ENCODE measurements around the gene IDUA.

IDUA gene

GRCh38 chr4:947491-947971 lies 39.3 kb upstream of the IDUA start:
- peak; percentile 6 to 53 for DNase-seq
- intact Hi-C loops (cut with DNase I; ENCODE audit: low total_unique reads): no loop called here

GRCh38 chr4:948101-948935 lies 38.5 kb upstream of the IDUA start:
- Histone ChIP-seq H3K4me1 (peaks cover 0 to 4% (median 0%) of the 10 kb centered on the region in 4 donors), H3K27ac (no peak overlapping the region), H3K27me3 (no peaks in the 10 kb centered on the region), H3K36me3 (peaks cover 6 to 23% (median 13%) of the 10 kb centered on the region in 3 donors), H3K9me3 (no peaks in the 10 kb centered on the region), H3K4me3 (no peak overlapping the region)
- TF ChIP-seq CTCF (IDR thresholded peaks at IDR 0.05): no peak
- intact Hi-C loops (cut with DNase I; ENCODE audit: low total_unique reads): no loop called here
- DNase-seq: peak; percentile 11 to 59

More at GRCh38 chr4:947491-947971, 39.3 kb upstream of the IDUA start:
- H3K27ac ChIP-seq: no peak overlapping the region
- H3K4me3 ChIP-seq: no peak overlapping the region
- no peak for TF ChIP-seq CTCF (IDR thresholded peaks at IDR 0.05)
- H3K27me3 ChIP-seq: no peaks in the 10 kb centered on the region
- H3K4me1 ChIP-seq: peaks cover 0 to 4% (median 0%) of the 10 kb centered on the region in 4 donors
- H3K9me3 ChIP-seq: no peaks in the 10 kb centered on the region
- peaks cover 0 to 15% (median 6%) of the 10 kb centered on the region in 3 donors for H3K36me3 ChIP-seq

GRCh38 chr4:948936-949300 lies 37.9 kb upstream of the IDUA start:
- peaks cover 6 to 29% (median 19%) of the 10 kb centered on the region in 3 donors for H3K36me3 ChIP-seq
- H3K4me1 ChIP-seq: peaks cover 0 to 4% (median 0%) of the 10 kb centered on the region in 4 donors
- H3K27me3 ChIP-seq: no peaks in the 10 kb centered on the region
- no peak for TF ChIP-seq CTCF (IDR thresholded peaks at IDR 0.05)
- no peak overlapping the region for H3K4me3 ChIP-seq
- H3K9me3 ChIP-seq: no peaks in the 10 kb centered on the region
- DNase-seq: peak in 1 of 2 donors; percentile 34
- H3K27ac ChIP-seq: no peak overlapping the region
- intact Hi-C loops (cut with DNase I; ENCODE audit: low total_unique reads): no loop called here

GRCh38 chr4:949656-950055 lies 37.2 kb upstream of the IDUA start:
- intact Hi-C loops (cut with DNase I; ENCODE audit: low total_unique reads): no loop called here
- Histone ChIP-seq H3K4me3 (no peak overlapping the region), H3K4me1 (peaks cover 0 to 4% (median 0%) of the 10 kb centered on the region in 4 donors), H3K36me3 (peaks cover 6 to 36% (median 23%) of the 10 kb centered on the region in 3 donors), H3K27ac (no peak overlapping the region), H3K27me3 (no peaks in the 10 kb centered on the region), H3K9me3 (no peaks in the 10 kb centered on the region)
- no peak for TF ChIP-seq CTCF (IDR thresholded peaks at IDR 0.05)
- DNase-seq: peak; percentile 15 to 39

- intact Hi-C loops (cut with DNase I; ENCODE audit: low total_unique reads): no loop called here
- DNase-seq: peak; percentile 12 to 40
Measured at GRCh38 chr4:950136-951020, 36.5 kb upstream of the IDUA start.

More at GRCh38 chr4:950136-951020, 36.5 kb upstream of the IDUA start:
- no peak for TF ChIP-seq CTCF (IDR thresholded peaks at IDR 0.05)
- H3K4me1 ChIP-seq: peaks cover 0 to 4% (median 0%) of the 10 kb centered on the region in 4 donors
- peaks cover 6 to 44% (median 31%) of the 10 kb centered on the region in 3 donors for H3K36me3 ChIP-seq
- no peaks in the 10 kb centered on the region for H3K9me3 ChIP-seq
- H3K4me3 ChIP-seq: no peak overlapping the region
- no peaks in the 10 kb centered on the region for H3K27me3 ChIP-seq
- H3K27ac ChIP-seq: no peak overlapping the region

Measured in tibial artery (tissue), 4 donors.